Muscle of arm (tissue), 12 donors: ENCODE results near the gene CNP. TPM values are rescaled to one million over a fixed set of nuclear protein-coding genes. Genes with fewer than 3 reads are reported as not detected.

ENCODE experiments used
- DNase-seq: peaks from one replicate; pipeline ENCODE4 v3.0.0-alpha.2; 2013
- polyA plus RNA-seq, 12 donors: library from polyadenylated mRNA; unstranded; fragments of 120-200 nt; gene quantifications; one replicate each; pipeline ENCODE4 v1.2.1, GENCODE V29; 2013; ENCODE audit not compliant: insufficient read length in 12 of 12

Gene CNP
- polyA plus RNA-seq, 12 donors: 30.9 to 69.5 (median 42.6) TPM; not detected in 1

DNA sequence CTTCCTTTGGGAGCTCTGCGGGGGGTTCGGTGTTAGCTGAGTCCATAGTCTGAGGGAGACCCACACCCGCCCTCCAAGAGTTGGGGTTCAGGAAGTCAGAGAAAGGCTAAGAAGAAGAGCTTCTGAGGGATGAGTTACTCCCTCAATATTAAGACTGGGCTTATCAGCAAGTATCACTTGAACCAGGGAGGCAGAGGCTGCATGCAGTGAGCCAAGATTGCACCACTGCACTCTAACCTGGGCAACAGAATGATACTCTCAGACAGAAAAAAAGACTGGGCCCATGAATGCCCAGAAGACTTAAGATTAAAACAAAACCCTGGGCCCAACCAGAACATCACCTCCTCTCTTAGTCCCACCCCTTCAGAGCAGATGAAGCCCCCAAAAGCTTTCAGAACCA, 59.3 kb downstream of the CNP start:
- no peak for DNase-seq

GRCh38 chr17:42026857-42027589, 60.4 kb downstream of the CNP start:
- no peak for DNase-seq

Other genes starting within 250 kb of the CNP start
- under 1 TPM in 9 of 12 donors, not detected in 3; 0.03 to 0.23 (median 0.07) TPM for gene HAP1, start 232.2 kb upstream of the CNP start, polyA plus RNA-seq
- gene JUP, start 180.1 kb upstream of the CNP start, polyA plus RNA-seq: 100 to 1,000 TPM in 1 of 12 donors, 10 to 100 TPM in 10, not detected in 1; 22.8 to 204 (median 36.5) TPM
- 10 to 100 TPM in 11 of 12 donors, not detected in 1; 31.4 to 49.8 (median 35.8) TPM for gene P3H4, start 154.8 kb upstream of the CNP start, polyA plus RNA-seq
- gene FKBP10, start 153.8 kb upstream of the CNP start, polyA plus RNA-seq: 100 to 1,000 TPM in 9 of 12 donors, 10 to 100 TPM in 2, not detected in 1; 88.2 to 164 (median 124) TPM
- 10 to 100 TPM in 11 of 12 donors, not detected in 1; 30.4 to 68.2 (median 44.9) TPM for gene NT5C3B, start 130.6 kb upstream of the CNP start, polyA plus RNA-seq
- under 1 TPM in 7 of 12 donors, not detected in 5; 0.12 to 0.48 (median 0.28) TPM for gene KLHL10, start 129.0 kb upstream of the CNP start, polyA plus RNA-seq
- gene KLHL11, start 101.4 kb upstream of the CNP start, polyA plus RNA-seq: 1 to 10 TPM in 11 of 12 donors, not detected in 1; 4.7 to 8.1 (median 6.3) TPM
- 10 to 100 TPM in 11 of 12 donors, not detected in 1; 43.2 to 72.6 (median 52.8) TPM for gene ACLY, start 47.8 kb upstream of the CNP start, polyA plus RNA-seq
- 1 to 10 TPM in 4 of 12 donors, under 1 TPM in 6, not detected in 2; 0.49 to 1.5 (median 0.82) TPM for gene ODAD4, start 36.2 kb upstream of the CNP start, polyA plus RNA-seq
- 100 to 1,000 TPM in 3 of 12 donors, 10 to 100 TPM in 8, not detected in 1; 57.5 to 126 (median 94.3) TPM for gene DNAJC7, start 50.6 kb downstream of the CNP start, polyA plus RNA-seq
- 10 to 100 TPM in 11 of 12 donors, not detected in 1; 31.0 to 65.9 (median 39.6) TPM for gene NKIRAS2, start 53.3 kb downstream of the CNP start, polyA plus RNA-seq
- gene C17orf113, start 83.8 kb downstream of the CNP start, polyA plus RNA-seq: 1 to 10 TPM in 6 of 12 donors, under 1 TPM in 4, not detected in 2; 0.72 to 1.8 (median 1.2) TPM
- gene ZNF385C, start 131.7 kb downstream of the CNP start, polyA plus RNA-seq: 10 to 100 TPM in 2 of 12 donors, 1 to 10 TPM in 8, not detected in 2; 4.1 to 12.2 (median 6.5) TPM
- 10 to 100 TPM in 1 of 12 donors, 1 to 10 TPM in 10, not detected in 1; 2.3 to 12.1 (median 5.3) TPM for gene DHX58, start 145.9 kb downstream of the CNP start, polyA plus RNA-seq
- gene KAT2A, start 154.6 kb downstream of the CNP start, polyA plus RNA-seq: 10 to 100 TPM in 11 of 12 donors, not detected in 1; 34.3 to 69.5 (median 40.3) TPM
- gene HSPB9, start 156.0 kb downstream of the CNP start, polyA plus RNA-seq: under 1 TPM in 10 of 12 donors, not detected in 2; 0.10 to 0.43 (median 0.28) TPM
- gene RAB5C, start 188.2 kb downstream of the CNP start, polyA plus RNA-seq: 100 to 1,000 TPM in 2 of 12 donors, 10 to 100 TPM in 9, not detected in 1; 47.9 to 136 (median 56.5) TPM
- gene KCNH4, start 214.3 kb downstream of the CNP start, polyA plus RNA-seq: under 1 TPM in 3 of 12 donors, not detected in 9; 0.05 to 0.07 (median 0.07) TPM
- under 1 TPM in 2 of 12 donors, not detected in 10; 0.32 to 0.58 TPM for gene HCRT, start 218.7 kb downstream of the CNP start, polyA plus RNA-seq
- gene GHDC, start 227.7 kb downstream of the CNP start, polyA plus RNA-seq: 10 to 100 TPM in 5 of 12 donors, 1 to 10 TPM in 6, not detected in 1; 8.1 to 14.6 (median 10.0) TPM